Gastroesophageal sphincter (tissue), 4 donors: Measurements from ENCODE around the gene CAPN8. TPM values are rescaled to one million over a fixed set of nuclear protein-coding genes. Genes with fewer than 3 reads are reported as not detected.

Experiments
- ATAC-seq: fragments of 150-250 bp; one replicate; pipeline ENCODE4 v1.9.1; 2016; ENCODE audit warnings: mild to moderate bottlenecking, moderate library complexity
- H3K27ac ChIP-seq, 4 donors: fragments of 200-600 bp; sonication (generic) in 3 of 4; 1 replicate in 3 of 4; 2 replicates in 1 of 4; pipeline ENCODE4 v1.5.1; 2016 to 2019
- H3K27me3 ChIP-seq: fragments of 200-600 bp; sonication (generic); one replicate; pipeline ENCODE4 v1.5.1; 2019
- H3K36me3 ChIP-seq, 2 donors: fragments of 200-600 bp; sonication (generic); one replicate each; pipeline ENCODE4 v1.5.1; 2019; ENCODE audit warnings: control low read depth in 1 of 2
- H3K4me1 ChIP-seq, 3 donors: fragments of 200-600 bp; sonication (generic); 1 replicate in 2 of 3; 2 replicates in 1 of 3; pipeline ENCODE4 v1.5.1; 2016 to 2019; ENCODE audit warnings: control low read depth in 2 of 3
- H3K4me3 ChIP-seq, 2 donors: fragments of 200-600 bp; sonication (generic); one replicate each; pipeline ENCODE4 v1.5.1; 2019; ENCODE audit warnings: mild to moderate bottlenecking in 1 of 2, moderate library complexity in 1 of 2
- H3K9me3 ChIP-seq, 3 donors: fragments of 200-600 bp; sonication (generic); one replicate each; pipeline ENCODE4 v1.5.1; 2017 to 2019; ENCODE audit warnings: control low read depth in 2 of 3
- CTCF ChIP-seq, 4 experiments: fragments of 200-600 bp in 2 of 4; fragments of 450-650 bp in 2 of 4; sonication (generic) in 1 of 4; IDR thresholded peaks; one replicate each; pipeline ENCODE4 v1.5.1; 2017 to 2019; ENCODE audit warnings: antibody characterized with exemption in 4 of 4, mild to moderate bottlenecking in 2 of 4, moderate library complexity in 2 of 4
- EP300 ChIP-seq: sonication (generic); formaldehyde crosslinking; IDR thresholded peaks from one replicate; pipeline ENCODE4 v1.6.1; 2017; ENCODE audit warnings: antibody characterized with exemption, mild to moderate bottlenecking
- POLR2A ChIP-seq, 2 donors: fragments of 450-650 bp; IDR thresholded peaks; one replicate each; pipeline ENCODE4 v1.6.1; 2017; ENCODE audit warnings: antibody characterized with exemption in 2 of 2, mild to moderate bottlenecking in 2 of 2, moderate library complexity in 1 of 2
- POLR2AphosphoS5 ChIP-seq: sonication (generic); formaldehyde crosslinking; IDR thresholded peaks from one replicate; pipeline ENCODE4 v1.6.1; 2017; ENCODE audit warnings: antibody characterized with exemption
- WGBS, 2 donors: methylation state at CpG; one replicate each; pipeline ENCODE4 v1.1.5; 2018; ENCODE audit warnings: low coverage in 1 of 2; 5-methylcytosine and 5-hydroxymethylcytosine counted together
- total RNA-seq, 4 donors: library from RNA; depleted of rRNA; stranded (reverse); fragments of >200 nt; gene quantifications; one replicate each; pipeline ENCODE4 v1.1.0, GENCODE V29; 2016

The CAPN8 gene
- total RNA-seq, 4 donors from 2014 or later, result 0.45 TPM; not detected in 3

GRCh38 chr1:223556414-223557129, 108.9 kb downstream of the CAPN8 start:
- Histone ChIP-seq H3K9me3 (no peaks in the 10 kb centered on the region), H3K36me3 (no peaks in the 10 kb centered on the region), H3K27ac (no peak overlapping the region), H3K27me3 (no peaks in the 10 kb centered on the region), H3K4me3 (no peak overlapping the region), H3K4me1 (no peaks in the 10 kb centered on the region)
- no peak for ATAC-seq
- WGBS, 2 donors, result 0 to 80% methylated on average over 1 of the region's 8 CpGs
- TF ChIP-seq POLR2AphosphoS5, result no peak
- no peak for TF ChIP-seq EP300
- no peak for TF ChIP-seq POLR2A (IDR thresholded peaks at IDR 0.05)
- peak in 1 of 4 experiments; percentile 29 for TF ChIP-seq CTCF (IDR thresholded peaks at IDR 0.05)

GRCh38 chr1:223553957-223554356, 111.5 kb downstream of the CAPN8 start:
- Histone ChIP-seq H3K27ac (no peak overlapping the region), H3K4me3 (no peak overlapping the region), H3K36me3 (no peaks in the 10 kb centered on the region), H3K9me3 (no peaks in the 10 kb centered on the region), H3K27me3 (no peaks in the 10 kb centered on the region), H3K4me1 (no peaks in the 10 kb centered on the region)
- 78 to 94% methylated on average over 1 to 3 of the region's 3 CpGs for WGBS, 2 donors
- TF ChIP-seq CTCF (IDR thresholded peaks at IDR 0.05) (no peak), EP300 (no peak), POLR2AphosphoS5 (no peak), POLR2A (IDR thresholded peaks at IDR 0.05) (no peak)
- ATAC-seq, result no peak

- Histone ChIP-seq H3K9me3 (peaks cover 0 to 7% (median 0%) of the 10 kb centered on the region in 3 donors), H3K4me1 (no peaks in the 10 kb centered on the region), H3K4me3 (no peak overlapping the region), H3K27me3 (no peaks in the 10 kb centered on the region), H3K27ac (no peak overlapping the region), H3K36me3 (no peaks in the 10 kb centered on the region)
- no peak for ATAC-seq
- WGBS, 2 donors, result 65% methylated on average over 3 of the region's 3 CpGs; no CpG with 5 or more reads in 1 of the 2 donors
- TF ChIP-seq EP300 (no peak), POLR2AphosphoS5 (no peak), CTCF (IDR thresholded peaks at IDR 0.05) (no peak), POLR2A (IDR thresholded peaks at IDR 0.05) (no peak)
Measured at GRCh38 chr1:223551610-223552009, 113.9 kb downstream of the CAPN8 start.

- Histone ChIP-seq H3K27ac (no peak overlapping the region), H3K4me1 (no peaks in the 10 kb centered on the region), H3K9me3 (peaks cover 0 to 7% (median 0%) of the 10 kb centered on the region in 3 donors), H3K27me3 (no peaks in the 10 kb centered on the region), H3K4me3 (no peak overlapping the region), H3K36me3 (no peaks in the 10 kb centered on the region)
- no peak for ATAC-seq
- TF ChIP-seq CTCF (IDR thresholded peaks at IDR 0.05) (no peak), EP300 (no peak), POLR2A (IDR thresholded peaks at IDR 0.05) (no peak), POLR2AphosphoS5 (no peak)
- 80 to 100% methylated on average over 1 of the region's 1 CpG for WGBS, 2 donors
Measured at GRCh38 chr1:223549740-223550139, 115.8 kb downstream of the CAPN8 start.
